UCSD-AML1 (cell line): ENCODE measurements around the gene MED26.
"Not testable (repeated sequence)": the region's sequence is repeated elsewhere in the genome, so short reads cannot be mapped to it uniquely, and the experiment has no call there.

ENCODE experiments used
- DNase-seq: peaks from one replicate; lab custom pipeline; 2025; ENCODE audit not compliant: unreplicated experiment; lab: John Stamatoyannopoulos, UW

MED26 gene, protein sequence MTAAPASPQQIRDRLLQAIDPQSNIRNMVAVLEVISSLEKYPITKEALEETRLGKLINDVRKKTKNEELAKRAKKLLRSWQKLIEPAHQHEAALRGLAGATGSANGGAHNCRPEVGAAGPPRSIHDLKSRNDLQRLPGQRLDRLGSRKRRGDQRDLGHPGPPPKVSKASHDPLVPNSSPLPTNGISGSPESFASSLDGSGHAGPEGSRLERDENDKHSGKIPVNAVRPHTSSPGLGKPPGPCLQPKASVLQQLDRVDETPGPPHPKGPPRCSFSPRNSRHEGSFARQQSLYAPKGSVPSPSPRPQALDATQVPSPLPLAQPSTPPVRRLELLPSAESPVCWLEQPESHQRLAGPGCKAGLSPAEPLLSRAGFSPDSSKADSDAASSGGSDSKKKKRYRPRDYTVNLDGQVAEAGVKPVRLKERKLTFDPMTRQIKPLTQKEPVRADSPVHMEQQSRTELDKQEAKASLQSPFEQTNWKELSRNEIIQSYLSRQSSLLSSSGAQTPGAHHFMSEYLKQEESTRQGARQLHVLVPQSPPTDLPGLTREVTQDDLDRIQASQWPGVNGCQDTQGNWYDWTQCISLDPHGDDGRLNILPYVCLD

DNA sequence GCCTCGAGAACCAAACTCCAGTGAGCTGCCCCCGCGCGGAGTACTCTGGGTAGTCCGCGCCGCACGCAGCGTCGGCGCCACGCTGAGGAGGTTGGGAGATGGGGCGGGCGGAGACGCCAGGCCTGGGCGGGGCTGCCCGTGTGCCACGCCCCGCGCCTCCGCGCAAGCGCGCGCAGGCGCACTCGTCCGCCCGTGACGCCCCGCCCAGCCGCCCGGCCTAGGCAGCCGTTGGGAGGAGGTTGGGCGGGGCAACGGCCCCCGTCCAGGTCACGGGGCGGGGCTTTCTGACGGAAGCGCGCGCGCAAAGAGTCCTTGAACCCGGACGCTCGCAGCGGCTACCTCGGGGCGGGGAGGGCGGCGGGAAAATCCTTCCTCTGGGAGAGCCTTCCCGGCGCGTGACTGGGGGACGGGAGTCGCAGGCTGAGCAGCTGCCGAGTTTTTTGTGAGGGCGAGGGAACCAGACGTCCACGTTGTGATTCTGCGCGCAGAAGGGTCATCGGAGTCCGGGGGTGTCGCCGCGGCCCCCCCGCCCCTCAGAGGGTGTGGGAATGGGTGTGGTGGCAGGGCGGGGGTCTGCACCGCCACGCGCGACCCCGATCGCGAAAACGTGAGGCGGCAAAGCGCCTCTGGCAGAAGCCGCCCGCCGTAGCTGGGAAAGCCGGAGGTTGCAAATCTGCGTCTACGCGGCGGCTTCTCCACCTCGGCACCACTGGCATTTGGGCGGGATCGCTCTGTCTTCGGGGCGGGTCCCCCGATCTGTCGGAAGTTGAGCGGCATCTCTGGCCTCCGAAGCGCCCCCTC lies at the start of gene MED26:
MED26 (minus strand) TSS at position 22 of the 801 bp plus-strand sequence. CDS start 261 bp downstream, outside the sequence.
- DNase-seq: peak; percentile 97

DNA sequence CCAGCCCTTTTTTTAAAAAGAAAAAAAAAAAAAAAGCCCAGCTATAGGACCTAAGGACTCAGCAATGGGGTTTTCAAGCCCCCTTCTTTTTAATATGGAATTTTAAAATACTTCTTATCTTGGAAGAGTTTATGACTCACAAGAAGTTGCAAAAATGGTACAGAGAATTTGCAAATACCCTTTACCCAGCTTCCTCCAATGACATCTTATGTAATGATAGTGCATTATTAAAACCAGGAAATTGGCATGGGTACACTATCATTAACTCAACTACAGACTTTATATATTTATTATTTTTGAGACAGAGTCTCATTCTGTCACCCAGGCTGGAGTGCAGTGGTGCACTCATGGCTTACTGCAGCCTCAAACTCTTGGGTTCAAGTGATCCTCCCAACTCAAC lies 49.1 kb upstream of the MED26 start:
- no peak for DNase-seq

DNA sequence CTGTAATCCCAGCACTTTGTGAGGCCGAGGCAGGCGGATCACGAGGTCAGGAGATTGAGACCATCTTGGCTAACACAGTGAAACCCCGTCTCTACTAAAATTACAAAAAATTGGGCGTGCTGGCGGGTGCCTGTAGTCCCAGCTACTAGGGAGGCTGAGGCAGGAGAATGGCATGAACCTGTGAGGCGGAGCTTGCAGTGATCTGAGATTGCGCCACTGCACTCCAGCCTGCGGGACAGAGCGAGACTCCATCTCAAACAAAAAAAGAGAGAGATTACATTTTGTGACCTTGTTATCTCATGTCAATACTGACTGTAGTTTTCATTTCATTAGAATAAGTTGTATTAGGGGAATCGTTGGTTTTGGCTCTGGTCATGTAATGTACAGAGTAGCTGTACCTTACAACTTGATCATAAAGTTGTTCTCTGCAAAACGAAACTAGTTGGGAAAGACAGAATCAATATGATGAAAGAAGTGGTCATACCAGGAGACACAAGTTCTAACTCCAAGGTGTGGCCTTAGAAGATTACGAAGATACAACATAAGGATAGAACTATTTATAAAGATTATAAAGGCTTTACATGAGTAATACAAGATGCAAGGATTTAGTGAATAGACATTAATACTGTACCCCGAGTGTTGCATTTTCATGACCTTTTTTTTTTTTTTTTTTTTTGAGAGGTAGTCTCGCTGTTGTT lies 48.2 kb upstream of the MED26 start:
- no peak for DNase-seq

DNA sequence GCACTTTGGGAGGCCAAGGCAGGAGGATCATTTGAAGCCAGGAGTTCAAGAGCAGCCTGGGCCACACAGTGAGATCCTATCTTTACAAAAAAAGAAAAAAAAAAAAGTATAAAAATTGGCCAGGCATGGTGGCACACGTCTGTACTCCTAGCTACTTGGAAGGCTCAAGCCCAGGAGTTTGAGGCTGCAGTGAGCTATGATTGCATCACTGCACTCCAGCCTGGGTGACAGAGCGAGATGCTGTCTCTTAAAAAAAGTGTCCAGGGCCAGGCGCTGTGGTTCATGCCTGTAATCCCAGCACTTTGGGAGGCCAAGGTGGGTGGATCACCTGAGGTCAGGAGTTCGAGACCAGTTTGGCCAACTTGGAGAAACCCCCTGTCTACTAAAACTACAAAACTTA lies 45.8 kb upstream of the MED26 start:
- DNase-seq: not testable (repeated sequence)

DNA sequence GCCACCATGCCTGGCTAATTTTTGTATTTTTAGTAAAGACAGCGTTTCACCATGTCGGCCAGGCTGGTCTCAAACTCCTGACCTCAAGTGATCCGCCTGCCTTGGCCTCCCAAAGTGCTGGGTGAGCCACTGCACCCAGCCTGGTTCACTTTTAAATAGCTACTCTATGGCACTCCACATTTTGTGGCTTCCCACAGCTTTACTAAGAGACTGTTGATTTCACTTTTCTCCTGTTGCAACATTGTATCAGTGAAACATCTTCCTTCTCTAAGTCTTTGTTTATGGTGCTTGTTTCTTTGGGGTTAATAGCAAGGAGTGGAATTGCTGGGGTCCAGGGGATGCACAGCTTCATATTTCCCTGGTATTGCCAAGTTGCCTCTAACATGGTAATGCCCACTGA lies 45.2 kb upstream of the MED26 start:
- no peak for DNase-seq

DNA sequence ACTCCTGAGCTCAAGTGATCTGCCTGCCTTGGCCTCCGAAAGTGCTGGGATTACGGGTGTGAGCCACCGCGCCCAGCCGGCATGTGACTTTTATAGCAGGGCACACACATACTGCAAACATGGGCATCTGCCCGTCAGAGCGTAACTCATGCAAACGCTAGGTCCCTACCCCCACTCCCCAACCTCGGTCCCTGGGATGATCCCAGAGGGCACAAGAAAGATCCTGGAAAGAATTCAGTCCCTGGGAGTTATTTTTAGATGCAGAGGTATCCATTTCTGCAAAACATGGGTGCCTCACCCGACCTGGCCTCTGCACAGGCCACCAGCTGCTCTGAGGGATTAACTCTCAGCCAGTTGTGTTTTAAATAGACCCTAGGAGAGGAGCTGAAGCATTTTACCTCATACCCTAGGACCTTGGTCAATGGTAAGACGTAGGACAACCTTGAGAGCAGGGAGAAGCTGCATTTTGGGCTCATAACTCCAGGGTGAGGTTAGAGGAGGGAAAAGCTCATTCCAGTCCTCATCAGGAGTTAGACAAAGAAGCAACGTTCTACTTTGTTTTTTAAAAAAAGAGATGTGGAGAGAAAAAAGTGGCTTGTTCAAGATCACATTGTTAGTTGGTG lies 43.8 kb upstream of the MED26 start:
- DNase-seq: no peak

DNA sequence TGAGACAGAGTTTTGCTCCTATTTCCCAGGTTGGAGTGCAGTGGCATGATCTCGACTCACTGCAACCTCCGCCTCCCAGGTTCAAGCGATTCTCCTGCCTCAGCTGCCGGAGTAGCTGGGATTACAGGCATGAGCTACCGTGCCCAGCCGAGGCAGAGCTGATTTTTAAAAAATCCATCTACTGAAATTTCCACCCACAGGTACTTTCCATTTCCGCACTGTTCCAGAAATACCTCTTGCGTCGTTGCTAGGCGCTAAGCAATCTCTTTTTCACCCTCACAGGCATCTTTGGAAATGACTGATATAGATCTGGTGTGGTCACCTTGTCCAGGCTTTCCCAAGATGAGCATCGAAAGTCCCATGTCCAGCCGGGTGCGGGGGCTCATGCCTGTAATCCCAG lies 42.3 kb upstream of the MED26 start:
- DNase-seq: no peak

DNA sequence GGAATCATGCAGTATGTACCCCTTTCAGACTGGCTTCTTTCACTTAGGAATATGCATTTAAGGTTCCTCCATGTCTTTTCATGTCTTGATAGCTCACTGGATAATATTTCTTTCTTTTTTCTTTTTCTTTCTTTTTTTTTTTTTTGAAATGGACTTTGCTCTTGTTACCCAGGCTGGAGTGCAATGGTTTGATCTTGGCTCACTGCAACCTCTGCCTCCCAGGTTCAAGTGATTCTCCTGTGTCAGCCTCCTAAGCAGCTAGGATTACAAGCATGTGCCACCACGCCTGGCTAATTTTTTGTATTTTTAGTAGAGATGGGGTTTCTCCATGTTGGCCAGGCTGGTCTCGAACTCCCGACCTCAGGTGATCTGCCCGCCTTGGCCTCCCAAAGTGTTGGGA lies 40.7 kb upstream of the MED26 start:
- not testable (repeated sequence) for DNase-seq

DNA sequence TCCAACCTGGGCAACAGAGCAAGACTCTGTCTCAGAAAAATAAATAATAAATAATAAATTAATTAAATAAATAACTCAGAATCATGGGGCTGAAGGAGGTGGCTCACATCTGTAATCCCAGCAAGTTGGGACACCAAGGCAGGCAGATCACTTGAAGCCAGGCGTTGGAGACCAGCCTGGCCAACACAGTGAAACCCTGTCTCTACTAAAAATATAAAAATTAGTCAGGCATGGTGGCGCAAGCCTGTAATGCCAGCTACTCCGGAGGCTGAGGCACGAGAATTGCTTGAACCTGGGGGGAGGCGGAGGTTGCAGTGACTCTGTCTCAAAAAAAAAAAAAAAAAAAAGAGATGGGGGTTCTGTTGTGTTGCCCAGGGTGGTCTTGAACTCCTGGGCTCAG lies 40.2 kb upstream of the MED26 start:
- no peak for DNase-seq

DNA sequence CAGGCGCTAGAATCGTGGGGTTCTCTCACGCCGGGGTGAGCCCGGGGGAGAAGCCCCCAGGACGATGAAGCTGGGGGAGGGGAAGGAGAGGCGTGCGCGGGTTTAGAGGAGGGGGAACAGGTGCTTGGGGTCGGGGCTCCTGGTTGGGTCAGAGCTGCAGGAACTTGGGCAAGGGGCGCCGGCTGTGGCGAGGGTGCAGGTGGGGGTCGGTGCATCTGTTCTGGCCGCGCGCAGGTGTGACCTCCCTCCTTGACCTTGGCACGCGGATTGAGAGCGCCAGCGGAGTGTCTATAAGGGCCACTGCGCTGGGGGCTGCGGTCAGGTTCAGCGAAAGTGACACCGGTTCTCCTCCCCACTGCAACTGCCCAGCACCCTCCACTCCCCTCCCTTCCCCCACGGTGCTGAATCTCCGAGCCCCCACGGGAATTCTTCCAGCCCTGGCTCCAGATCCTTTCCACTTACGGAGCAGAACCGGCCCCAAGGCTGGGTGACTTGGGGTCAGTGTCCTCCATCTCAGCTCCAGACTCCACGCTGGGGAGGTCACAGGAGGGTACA lies 33.6 kb upstream of the MED26 start:
- DNase-seq: no peak

DNA sequence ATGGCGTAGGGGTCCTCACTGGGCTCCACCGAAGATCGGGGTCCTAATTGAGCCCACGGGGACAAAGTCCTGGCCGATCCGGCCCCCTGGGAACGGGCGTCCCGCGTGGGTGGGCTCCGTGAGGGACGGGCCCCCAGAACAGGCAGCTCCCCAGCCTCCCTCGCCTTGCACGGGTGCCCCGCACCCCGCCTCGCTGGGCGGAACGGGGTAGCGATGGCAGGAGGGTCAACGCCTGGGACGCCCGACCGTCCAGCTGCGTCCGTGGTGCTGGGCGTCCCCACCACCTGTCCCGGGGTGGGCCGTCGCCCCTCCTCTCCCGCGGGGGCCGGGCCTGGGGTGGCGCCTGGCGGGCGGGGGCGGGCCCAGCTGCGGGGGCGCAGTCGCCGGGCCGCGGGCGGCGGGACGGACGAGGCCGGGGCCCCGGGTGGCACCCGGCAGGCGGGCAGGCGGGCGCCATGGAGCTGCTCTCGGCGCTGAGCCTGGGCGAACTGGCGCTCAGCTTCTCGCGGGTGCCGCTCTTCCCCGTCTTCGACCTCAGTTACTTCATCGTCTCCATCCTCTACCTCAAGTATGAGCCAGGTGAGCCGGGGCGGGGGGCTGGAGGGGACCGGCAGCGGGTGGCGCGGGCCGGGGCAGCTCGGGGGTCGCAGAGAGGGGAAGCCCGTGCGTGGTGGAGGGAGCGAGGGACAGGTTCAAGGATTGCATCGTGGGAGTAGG lies 32.9 kb upstream of the MED26 start, which contains the start of gene TMEM38A:
TMEM38A (plus strand) TSS at position 377 of the 717 bp plus-strand sequence; CDS start at position 456, 79 bp downstream.
- DNase-seq: peak; percentile 26

DNA sequence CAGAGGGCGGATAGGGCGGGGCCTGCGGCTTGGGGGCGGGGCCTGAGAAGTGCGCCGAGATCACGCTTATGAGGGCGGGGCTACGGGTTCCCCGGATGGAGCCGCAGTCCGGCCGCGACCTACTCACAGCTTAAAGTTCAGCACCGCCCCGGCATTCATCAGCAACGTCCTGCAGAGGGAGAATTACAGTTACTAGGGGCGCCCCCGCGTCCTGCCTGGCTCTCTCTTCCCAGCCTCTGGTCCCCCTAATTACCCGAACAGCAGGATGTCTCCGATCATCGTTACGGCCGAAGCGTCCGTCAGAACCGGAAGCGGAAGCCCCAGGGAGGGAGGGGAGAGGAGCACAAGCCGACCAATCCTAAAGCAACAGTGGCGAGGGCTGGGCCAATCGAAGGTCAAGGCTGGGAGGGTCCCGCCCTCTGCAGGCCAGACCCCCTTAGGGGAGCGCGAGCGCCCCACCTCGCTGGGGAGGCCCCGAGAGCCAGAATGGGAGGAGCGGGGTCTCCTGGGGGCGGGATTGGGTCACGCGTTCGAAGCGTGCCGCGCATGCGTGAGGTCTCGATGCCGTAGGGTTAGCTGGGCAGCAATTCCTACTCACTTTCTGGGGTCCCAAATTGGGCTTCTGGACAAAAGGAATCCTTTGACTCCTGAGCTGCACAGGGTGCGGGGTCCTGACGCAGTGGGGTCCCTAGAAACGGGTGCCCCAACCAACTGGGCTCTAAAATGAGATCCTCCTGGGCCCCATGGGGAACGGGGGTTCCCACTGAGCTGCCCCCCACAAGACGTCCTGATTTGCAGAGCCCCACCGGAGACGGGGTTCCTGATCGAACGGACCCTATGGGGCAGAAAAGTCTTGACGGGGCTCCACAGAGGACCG lies 32.1 kb upstream of the MED26 start, which contains the start of gene SMIM7:
SMIM7 (minus strand) TSS at position 313 of the 877 bp plus-strand sequence; CDS start at position 279, 34 bp downstream.
- peak; percentile 99 for DNase-seq

DNA sequence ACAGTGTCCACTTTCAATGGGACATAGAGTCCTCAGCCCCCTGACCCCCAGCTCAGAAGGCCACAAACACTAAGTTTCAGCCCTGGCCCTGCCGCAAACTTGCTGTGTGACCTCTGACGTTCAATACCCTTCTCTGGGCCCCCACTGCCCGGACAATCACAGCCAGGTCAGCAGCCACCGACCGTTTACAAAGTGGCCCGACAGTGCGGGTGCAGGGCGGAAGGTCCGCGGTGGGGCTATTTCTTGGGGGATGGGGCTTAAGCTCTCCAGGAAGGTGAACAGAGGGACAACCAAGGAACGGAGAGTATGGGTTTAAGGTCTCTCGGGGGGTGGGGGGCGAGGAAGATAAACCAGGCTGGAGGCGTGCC lies 31.4 kb upstream of the MED26 start:
- DNase-seq: no peak

DNA sequence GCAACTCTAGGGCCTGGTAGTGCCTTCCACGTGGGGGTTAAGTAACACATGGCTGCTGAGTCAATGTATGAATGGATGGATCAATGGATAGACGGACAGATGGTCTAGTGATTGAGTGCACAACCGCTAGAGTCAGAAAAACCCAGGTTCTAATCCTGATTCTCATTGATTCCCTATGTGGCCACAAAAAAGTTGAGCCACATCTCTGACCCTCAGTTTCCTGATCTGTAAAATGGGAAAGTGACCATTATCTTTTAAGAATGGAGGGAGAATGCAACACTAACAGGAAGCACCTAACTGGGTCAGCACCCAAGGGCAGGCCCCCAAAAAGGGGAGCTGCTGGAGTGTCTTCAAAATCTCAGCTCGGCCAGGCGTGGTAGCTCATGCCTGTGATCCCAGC lies 29.4 kb upstream of the MED26 start:
- DNase-seq: no peak

DNA sequence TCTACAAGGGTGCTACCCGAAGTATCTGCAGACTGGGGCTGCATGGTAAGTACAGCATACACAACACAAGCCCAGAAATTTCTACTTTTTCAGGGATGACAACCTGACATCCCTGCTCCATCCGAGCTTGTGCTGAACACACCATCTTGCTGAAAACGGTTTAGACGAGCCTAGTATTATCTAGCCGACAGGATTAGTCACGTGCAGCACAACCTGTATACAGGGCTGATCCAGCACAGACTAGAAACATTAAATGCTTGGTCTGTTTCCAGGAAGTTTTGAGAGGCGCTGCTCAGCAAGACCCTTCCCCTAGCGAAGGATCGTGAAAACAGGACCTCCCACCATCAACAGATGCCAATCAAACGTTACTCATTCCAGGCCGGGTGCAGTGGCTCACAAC lies 27.7 kb upstream of the MED26 start:
- no peak for DNase-seq

DNA sequence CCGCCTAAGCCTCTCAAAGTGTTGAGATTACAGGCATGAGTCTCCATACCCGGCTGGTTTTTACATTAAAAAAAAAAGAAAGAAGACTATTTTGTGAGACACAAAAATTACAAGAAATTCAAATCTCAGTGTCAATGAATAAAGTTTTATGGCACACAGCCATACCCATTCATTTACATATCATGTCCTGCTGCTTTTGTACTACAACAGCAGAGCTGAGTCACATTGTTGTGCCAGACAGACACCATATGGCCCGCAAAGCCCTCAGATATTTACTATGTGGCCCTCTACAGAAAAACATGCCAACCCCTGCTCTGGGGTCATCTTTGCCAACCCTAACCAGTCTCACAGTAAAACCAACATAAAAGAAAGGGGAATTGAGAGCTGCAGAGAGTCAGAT lies 26.6 kb upstream of the MED26 start:
- DNase-seq: no peak

DNA sequence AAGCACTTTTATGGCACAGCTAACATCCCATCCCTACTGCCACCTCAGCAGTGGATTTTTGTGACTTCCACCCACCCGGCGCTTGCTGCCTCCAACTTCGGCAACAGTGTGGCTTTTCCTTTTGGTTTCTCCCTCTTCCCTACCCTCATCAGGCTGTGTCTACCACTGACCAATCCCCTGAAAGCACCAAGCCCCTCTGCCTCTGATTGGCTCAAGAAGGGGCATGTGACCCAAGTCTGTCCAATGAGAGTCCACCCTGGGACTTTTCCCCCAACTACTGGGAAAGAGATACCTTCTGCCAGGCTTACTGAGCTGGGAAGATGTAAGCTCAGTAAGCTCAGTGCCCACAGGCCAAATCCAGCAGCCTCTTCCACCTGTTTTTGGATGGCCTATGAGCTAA lies 26.1 kb upstream of the MED26 start:
- no peak for DNase-seq

DNA sequence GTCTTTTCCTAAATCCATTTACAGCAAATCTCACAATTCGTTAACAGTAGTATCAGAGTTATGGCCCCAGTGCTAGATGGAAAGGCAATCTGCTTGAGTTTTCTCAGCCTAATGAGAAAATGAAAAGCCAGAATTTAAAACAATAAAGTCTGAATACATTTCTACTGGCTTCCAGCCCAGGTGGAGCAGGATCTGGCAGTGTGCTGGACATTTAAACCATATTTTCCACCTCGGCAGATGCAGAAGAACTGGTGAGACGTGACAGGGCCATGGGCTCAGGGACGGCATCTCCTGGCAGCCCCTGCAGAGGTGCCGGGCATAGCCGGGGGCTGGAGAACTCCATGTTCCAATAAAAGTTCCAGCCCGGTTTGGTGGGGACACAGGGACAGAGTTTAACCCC lies 24.9 kb upstream of the MED26 start:
- DNase-seq: no peak
